ENCODE data around the gene CHDH. TPM values are rescaled to one million over a fixed set of nuclear protein-coding genes. Genes with fewer than 3 reads are reported as not detected.

The CHDH gene
- total and polyA plus RNA-seq, 12 donors = 0.29 to 17.5 (median 2.2) TPM

DNA sequence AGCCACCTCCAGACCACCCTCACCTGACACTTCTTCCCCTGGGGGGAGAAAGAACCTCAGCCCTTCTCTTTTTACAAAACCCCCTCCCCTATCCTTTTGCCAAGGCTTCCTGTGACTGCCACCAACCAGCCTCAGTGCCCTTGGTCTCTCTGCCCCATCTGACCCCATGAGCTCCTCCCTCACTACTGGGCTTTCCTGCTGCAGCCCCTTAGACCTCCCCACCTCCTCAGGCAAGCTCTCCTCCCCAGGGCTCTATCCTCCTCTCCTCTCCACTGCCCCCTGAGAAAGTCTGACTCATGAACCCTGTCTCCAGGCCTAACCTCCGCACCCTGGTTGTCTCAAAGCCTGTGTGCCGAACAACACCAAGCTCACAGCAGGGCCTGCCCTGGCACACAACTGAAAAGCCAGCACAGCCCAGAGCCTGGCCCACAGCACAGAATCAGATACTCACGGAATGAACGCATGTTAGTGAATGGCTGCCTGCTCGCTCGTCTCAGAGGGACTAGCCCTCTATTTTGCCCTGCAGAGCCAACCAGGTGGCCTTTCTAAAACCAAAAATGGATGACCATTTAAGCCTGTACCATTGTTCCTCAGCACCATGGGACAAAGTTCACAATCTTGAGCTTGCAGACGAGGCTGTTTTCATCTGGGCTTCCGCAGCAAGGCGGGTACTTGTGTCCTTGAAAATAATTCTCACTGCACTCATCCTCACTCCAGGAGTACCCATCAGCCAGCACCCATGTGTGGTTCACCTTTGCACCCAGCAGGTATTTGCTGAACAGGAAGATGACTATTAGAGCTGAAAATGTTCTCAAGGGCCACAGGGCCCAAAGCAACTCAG, 1.7 kb downstream of the CHDH start:
- intact Hi-C loops (cut with DNase I) = no loop called here
- ATAC-seq (no peak), DNase-seq (no peak)
- H3K27ac ChIP-seq = no peak overlapping the region
- H3K4me3 ChIP-seq = no peak overlapping the region
- 92 to 94% methylated on average over 9 of the region's 9 CpGs for WGBS, 2 donors
- TF ChIP-seq, protein P1, sequence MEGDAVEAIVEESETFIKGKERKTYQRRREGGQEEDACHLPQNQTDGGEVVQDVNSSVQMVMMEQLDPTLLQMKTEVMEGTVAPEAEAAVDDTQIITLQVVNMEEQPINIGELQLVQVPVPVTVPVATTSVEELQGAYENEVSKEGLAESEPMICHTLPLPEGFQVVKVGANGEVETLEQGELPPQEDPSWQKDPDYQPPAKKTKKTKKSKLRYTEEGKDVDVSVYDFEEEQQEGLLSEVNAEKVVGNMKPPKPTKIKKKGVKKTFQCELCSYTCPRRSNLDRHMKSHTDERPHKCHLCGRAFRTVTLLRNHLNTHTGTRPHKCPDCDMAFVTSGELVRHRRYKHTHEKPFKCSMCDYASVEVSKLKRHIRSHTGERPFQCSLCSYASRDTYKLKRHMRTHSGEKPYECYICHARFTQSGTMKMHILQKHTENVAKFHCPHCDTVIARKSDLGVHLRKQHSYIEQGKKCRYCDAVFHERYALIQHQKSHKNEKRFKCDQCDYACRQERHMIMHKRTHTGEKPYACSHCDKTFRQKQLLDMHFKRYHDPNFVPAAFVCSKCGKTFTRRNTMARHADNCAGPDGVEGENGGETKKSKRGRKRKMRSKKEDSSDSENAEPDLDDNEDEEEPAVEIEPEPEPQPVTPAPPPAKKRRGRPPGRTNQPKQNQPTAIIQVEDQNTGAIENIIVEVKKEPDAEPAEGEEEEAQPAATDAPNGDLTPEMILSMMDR (IDR thresholded peaks at IDR 0.05) = no peak
- peaks cover 0 to 18% (median 9%) of the 10 kb centered on the region in 9 donors for H3K4me1 ChIP-seq
- peaks cover 0 to 50% (median 31%) of the 10 kb centered on the region in 7 donors for H3K27me3 ChIP-seq
- H3K9me3 ChIP-seq = no peaks in the 10 kb centered on the region
- no peaks in the 10 kb centered on the region for H3K36me3 ChIP-seq

DNA sequence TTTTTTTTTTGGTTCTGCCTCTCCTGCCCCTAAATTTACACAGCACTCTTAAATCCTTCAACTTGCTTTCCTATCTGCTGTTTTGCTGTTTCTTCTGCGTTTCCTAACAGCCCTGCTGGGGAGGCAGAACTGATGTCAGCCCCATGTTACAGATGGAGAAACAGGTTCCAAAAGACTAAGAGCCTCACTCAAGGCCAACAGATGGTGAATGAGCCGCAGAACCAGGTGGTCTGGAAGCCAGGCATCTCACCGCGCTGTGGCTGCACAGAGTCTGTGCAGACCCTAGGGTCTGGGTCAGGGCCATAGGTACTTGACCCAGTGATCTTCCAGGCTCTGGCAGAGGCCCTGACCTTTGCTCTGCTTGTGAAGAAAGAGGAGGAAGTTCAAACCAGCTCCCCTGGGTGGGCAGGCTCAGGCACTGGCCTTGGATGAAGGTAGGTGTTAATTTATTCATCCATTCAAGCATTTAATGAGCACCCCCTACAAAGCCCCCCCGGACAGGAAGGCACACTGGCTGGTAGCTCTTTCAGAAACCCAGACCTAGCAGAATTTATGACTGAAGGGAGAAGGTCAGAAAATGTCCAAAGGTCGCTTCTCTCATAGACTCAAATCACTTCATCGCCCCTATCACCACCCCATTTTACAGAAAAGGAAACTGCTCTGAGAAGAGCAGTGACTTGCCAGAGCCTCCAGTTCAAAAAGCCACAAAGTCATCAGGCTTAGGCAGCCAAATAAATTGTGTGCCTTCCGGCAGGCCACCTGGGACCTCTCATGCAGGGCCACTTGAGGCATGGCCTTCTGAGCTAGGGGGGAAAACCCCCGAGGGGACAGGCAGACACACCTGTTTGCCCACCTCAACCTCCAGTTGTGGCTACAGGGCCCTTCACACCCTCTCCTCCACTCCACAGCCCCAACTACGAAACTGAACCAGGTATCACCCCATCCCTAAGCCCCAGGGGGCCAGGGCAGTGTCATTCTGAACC, 2.7 kb downstream of the CHDH start:
- Histone ChIP-seq H3K36me3 (no peaks in the 10 kb centered on the region), H3K4me1 (peaks cover 0 to 18% (median 9%) of the 10 kb centered on the region in 9 donors), H3K27me3 (peaks cover 0 to 48% (median 29%) of the 10 kb centered on the region in 7 donors), H3K4me3 (no peak overlapping the region), H3K27ac (no peak overlapping the region), H3K9me3 (no peaks in the 10 kb centered on the region)
- 80 to 86% methylated on average over 10 of the region's 10 CpGs for WGBS, 2 donors
- TF ChIP-seq, protein P1 (IDR thresholded peaks at IDR 0.05) = no peak
- DNase-seq (no peak), ATAC-seq (no peak)
- intact Hi-C loops (cut with DNase I) = no loop called here

DNA sequence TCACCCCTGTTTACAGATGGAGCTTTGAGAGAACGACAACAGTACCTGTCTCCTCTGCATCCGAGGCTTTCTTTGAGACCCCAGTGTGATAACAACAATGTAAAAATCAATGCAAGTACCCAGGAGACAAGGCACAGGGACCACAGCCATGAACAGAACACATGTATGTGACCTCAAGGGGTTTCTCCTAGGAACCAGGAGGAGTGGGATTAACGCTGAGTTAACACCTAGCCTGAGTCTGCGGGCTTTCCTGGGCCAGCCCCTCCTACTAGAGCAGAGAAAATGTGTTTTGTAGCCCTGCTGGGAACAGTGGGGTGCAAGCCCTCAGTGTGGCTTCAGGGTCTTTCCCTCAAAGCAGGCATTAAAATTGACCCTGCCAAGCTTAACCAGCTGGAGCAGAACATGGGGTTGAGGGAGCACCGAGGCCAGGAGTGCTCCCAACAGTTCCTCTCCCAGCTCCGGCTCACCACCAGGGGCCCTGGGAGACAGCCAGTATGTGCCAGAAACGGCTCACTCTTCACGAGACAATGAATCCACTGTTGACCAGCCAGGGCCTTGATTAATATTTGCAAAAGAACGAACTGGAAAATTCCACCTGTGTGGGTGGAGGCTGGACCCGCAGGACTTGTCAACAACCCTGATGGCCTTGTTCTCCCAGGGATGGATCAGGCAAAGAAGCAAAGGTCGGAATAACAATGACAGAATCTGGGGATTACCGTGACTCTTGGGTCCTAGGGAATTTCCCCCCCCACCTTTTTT, 3.6 kb downstream of the CHDH start:
- Histone ChIP-seq H3K27me3 (peaks cover 0 to 40% (median 20%) of the 10 kb centered on the region in 7 donors), H3K9me3 (no peaks in the 10 kb centered on the region), H3K4me1 (peaks cover 0 to 18% (median 9%) of the 10 kb centered on the region in 9 donors), H3K27ac (no peak overlapping the region), H3K36me3 (no peaks in the 10 kb centered on the region), H3K4me3 (no peak overlapping the region)
- peak in 6 of 8 donors; percentile 5 to 44 (median 32) for ATAC-seq
- TF ChIP-seq, protein P1 (IDR thresholded peaks at IDR 0.05) = peak in 2 of 9 donors; percentile 19 to 28
- 39 to 50% methylated on average over 12 of the region's 12 CpGs for WGBS, 2 donors
- peak in 1 of 2 donors; percentile 38 for DNase-seq
- intact Hi-C loops (cut with DNase I) = no loop called here
